Stromal cell of bone marrow (primary cell): Measurements from ENCODE around the gene ZNF618.

Source experiments
- DNase-seq: peaks from one replicate; pipeline ENCODE4 v3.0.0-alpha.2; 2012; ENCODE audit warnings: low read depth

Gene ZNF618

GRCh38 chr9:113885183-113886025 is 9.3 kb downstream of the ZNF618 start:
- DNase-seq: no peak

DNA sequence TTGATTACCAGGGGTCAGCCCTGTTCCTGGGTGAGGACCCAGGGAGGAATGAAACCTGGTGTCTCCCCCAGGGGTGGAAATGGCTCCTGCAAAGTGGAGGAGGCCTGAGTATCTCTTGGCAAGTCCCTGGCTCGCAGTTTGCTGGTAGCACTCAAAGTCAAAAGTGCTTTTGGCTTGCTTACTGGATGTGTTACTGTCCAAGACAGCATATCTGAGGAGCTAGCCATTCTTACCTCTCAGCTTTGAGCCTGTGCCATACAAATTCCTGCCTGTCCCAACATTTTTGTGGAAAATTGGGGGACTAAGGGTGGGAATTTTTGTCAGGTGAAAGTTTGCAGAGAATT is 9.9 kb downstream of the ZNF618 start:
- DNase-seq: no peak

GRCh38 chr9:113886466-113886865 is 10.4 kb downstream of the ZNF618 start:
- DNase-seq: no peak

DNA sequence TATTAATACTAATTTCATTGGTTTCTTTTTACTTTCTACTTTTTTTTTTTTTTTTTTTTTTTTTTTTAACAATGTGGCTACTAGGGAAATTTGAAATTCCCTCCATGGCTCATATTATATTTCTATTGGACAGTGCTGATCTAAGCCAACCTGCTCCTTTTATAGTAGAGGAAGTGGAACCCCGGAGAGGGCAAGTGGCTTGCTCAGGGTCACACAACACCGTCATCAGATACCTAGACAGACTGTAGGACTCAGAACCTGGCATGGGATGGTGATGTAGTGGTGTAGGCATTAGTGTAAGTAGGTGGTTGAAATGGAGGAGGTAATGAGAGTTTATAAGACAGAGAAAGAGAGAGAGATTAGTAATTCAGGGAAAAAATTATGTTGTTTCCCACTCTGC is 10.8 kb downstream of the ZNF618 start:
- DNase-seq: no peak

DNA sequence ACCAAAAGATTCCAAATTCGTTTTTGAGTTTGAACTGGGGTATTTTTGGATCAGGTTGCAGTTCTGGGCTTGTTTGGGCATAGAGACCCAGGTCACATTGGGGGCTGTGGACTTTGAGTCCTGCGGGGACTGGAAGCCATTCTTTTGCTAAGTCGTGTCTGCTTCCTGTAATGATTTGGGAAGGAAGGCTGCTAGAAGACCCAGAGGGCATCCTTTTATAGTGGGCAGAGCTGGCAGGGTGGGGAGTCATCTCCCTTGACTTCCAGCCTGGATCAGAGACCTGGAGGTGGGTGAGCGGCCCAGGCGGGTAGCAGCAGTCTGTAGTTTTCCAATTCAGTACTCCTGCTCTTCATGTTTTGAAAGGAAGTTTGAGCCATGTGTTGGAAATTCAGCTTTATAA is 11.3 kb downstream of the ZNF618 start:
- no peak for DNase-seq

- DNase-seq: no peak
Measured at GRCh38 chr9:113888336-113888735, 12.2 kb downstream of the ZNF618 start.

GRCh38 chr9:113888976-113889375 is 12.9 kb downstream of the ZNF618 start:
- DNase-seq: no peak

GRCh38 chr9:113890704-113891103 is 14.6 kb downstream of the ZNF618 start:
- no peak for DNase-seq

DNA sequence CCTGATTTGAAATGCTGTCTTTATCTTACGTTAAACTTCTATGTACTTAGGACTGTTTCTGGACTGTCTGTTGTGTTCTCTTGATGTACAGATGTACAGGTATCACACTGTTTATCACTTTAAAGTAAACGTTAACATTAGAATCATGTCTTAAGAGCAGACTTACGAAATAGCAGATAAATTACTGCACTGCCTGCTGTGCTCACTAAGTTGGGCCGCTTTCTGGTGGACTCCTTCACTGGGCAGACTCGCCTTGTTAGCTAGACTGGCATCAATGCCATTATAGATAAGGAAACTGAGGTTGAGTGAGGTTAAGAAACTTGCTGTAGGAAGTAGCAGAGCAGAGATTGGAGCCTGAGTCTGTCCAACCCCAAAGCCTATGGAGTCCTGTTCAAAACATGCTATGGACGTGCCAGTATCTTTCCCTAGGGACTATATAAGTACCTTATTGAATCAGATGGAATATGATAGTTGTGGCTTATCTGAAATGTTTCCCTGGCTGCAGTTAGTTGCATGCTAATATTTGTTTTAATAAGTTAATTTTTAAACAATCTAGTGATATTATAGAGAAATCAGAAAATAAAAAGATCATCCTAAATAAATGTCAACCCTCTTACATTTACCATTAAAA is 16.9 kb downstream of the ZNF618 start:
- no peak for DNase-seq

GRCh38 chr9:113894166-113894565 is 18.1 kb downstream of the ZNF618 start:
- no peak for DNase-seq

DNA sequence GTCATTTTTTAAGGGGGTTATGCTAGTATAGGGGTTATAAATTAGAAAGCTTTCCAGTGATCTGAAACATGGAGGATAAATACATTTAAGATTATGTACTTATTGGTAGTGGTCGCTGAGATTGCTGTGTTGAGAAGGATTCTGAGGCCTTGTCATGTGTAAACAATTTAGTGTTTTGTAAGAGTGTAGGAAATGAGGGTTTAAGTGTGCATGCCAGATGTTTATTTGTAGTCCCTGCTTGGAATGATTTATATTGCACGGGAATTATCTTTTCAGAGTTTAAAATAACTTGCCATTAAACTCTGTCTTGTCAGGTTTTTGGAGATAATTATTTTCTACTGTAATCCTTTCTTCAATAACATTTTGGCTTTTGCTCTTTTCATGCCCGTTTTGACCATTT is 19.4 kb downstream of the ZNF618 start:
- no peak for DNase-seq

- DNase-seq: no peak
Measured at GRCh38 chr9:113896713-113897112, 20.6 kb downstream of the ZNF618 start.

DNA sequence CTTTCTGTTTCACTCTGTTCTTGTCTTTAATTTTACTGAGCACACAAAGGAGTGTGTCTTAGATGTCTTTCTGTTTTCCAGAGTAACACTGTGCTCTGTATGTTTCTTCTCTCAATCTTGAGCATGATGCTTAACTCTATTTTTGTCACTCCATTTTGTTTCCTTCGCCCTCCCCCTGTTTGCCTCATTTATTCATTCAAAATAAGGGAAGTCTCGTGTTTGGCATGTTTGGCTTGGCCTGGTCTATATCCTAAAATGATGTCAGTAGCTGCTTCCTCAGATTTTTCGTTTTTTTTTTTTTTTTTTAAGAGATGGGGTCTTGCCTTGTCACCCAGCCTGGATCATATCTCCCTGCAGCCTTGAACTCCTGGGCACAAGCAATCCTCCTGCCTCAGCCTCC is 22.0 kb downstream of the ZNF618 start:
- DNase-seq: no peak

GRCh38 chr9:113898596-113898995 is 22.5 kb downstream of the ZNF618 start:
- no peak for DNase-seq

- no peak for DNase-seq
Measured at GRCh38 chr9:113899205-113899604, 23.1 kb downstream of the ZNF618 start.

GRCh38 chr9:113901221-113901688 is 25.1 kb downstream of the ZNF618 start:
- DNase-seq: no peak

GRCh38 chr9:113903514-113904077 is 27.5 kb downstream of the ZNF618 start:
- no peak for DNase-seq

- DNase-seq: no peak
Measured at GRCh38 chr9:113906411-113907110, 30.5 kb downstream of the ZNF618 start.

GRCh38 chr9:113907282-113907681 is 31.2 kb downstream of the ZNF618 start:
- DNase-seq: no peak

DNA sequence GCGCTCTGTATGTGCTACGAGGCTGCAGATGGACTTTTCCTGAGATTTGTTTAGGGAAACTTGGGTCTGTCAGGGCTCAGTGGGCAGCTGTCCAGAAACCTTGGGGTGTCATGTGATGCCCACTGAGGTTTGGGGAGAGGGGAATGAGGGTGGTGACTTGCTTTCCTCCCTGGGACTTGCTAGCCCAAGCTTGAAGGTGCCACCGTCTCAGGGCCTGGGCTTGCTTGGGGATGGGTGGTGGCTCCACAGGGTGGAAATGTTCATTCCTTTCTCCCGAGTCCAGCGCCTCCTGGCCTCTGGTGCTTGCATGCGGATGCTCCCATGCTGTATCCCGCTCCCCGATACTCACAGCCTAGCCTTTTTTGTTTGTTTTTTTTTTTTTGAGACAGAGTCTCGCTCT is 33.3 kb downstream of the ZNF618 start:
- DNase-seq: no peak

DNA sequence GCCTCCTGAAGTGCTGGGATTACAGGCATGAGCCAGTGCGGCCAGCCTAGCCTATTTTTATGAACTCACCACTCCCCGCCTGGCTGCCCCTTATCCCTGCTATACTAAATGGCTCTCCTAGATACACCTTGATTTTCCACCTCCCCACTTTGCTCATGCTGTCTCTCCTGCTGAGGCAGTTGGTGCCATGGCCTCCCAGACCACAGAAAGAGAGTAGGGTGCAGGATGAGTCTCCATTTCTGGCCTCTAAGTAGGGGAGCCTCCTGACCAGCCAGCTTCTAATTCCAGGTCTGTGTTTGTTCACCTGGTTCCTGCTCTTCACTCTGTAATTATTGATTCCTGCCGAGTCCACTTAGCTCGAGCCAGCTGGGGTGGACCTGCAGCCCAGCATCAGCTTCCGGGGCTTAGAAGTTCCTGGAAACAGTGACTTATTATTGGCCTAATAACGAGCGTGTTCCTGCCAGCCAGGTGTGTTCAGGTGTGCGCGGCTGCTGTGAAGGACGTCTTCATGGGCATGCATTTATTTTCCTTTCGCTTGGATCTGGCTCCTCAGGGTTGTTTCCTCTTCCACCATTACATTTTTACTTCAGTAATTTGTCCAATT is 34.0 kb downstream of the ZNF618 start:
- DNase-seq: no peak

- no peak for DNase-seq
Measured at GRCh38 chr9:113911850-113912557, 35.9 kb downstream of the ZNF618 start.
